ENCODE results near the gene OR9A4.

OR9A4 gene

GRCh38 chr7:141916099-141916498 lies at the start of gene OR9A4:
Gene OR9A4, plus strand, starts transcription at chr7:141916399. Its CDS starts 2,477 bp downstream, at chr7:141918876.
- H4K20me1 ChIP-seq (ENCODE audit: control insufficient read depth, insufficient read depth, low read depth, low read length): no peaks in the 10 kb centered on the region
- TF ChIP-seq EZH2phosphoT487 (IDR thresholded peaks at IDR 0.05; ENCODE audit: borderline replicate concordance, low read length) (no peak), CTCF (IDR thresholded peaks at IDR 0.05; ENCODE audit: low read depth, low read length, poor library complexity, severe bottlenecking) (no peak)
- H3K4me2 ChIP-seq (ENCODE audit: low read length): no peak within 1 kb of the TSS
- H3K9me2 ChIP-seq (replicated peaks; ENCODE audit: control insufficient read depth, low read length): no peaks in the 10 kb centered on the region
- H3K36me3 ChIP-seq (ENCODE audit: control insufficient read depth, low read length): no peaks in the 10 kb centered on the region
- no peaks in the 10 kb centered on the region for H3K27me3 ChIP-seq (ENCODE audit: control insufficient read depth, low read length)
- H3F3A ChIP-seq (ENCODE audit: control insufficient read depth, insufficient read depth): no peaks in the 10 kb centered on the region
- H3K27ac ChIP-seq (ENCODE audit: low read depth, low read length): no peak within 1 kb of the TSS
- H3K4me1 ChIP-seq (ENCODE audit: control insufficient read depth, low read length): no peaks in the 10 kb centered on the region
- H3K9me3 ChIP-seq (ENCODE audit: control insufficient read depth, insufficient read depth, low read length): no peaks in the 10 kb centered on the region
- H3K79me2 ChIP-seq (ENCODE audit: control insufficient read depth, low read length): no peaks in the 10 kb centered on the region
- H3K4me3 ChIP-seq (ENCODE audit: low read length): no peak within 1 kb of the TSS

GRCh38 chr7:141866974-141867373 lies 49.2 kb upstream of the OR9A4 start:
- H4K20me1 ChIP-seq (ENCODE audit: control insufficient read depth, insufficient read depth, low read depth, low read length): no peaks in the 10 kb centered on the region
- H3K4me2 ChIP-seq (ENCODE audit: low read length): no peak overlapping the region
- H3K27ac ChIP-seq (ENCODE audit: low read depth, low read length): no peak overlapping the region
- H3K36me3 ChIP-seq (ENCODE audit: control insufficient read depth, low read length): no peaks in the 10 kb centered on the region
- H3K4me3 ChIP-seq (ENCODE audit: low read length): no peak overlapping the region
- H3K27me3 ChIP-seq (ENCODE audit: control insufficient read depth, low read length): no peaks in the 10 kb centered on the region
- no peak for TF ChIP-seq CTCF (IDR thresholded peaks at IDR 0.05; ENCODE audit: low read depth, low read length, poor library complexity, severe bottlenecking)
- no peak for TF ChIP-seq EZH2phosphoT487 (IDR thresholded peaks at IDR 0.05; ENCODE audit: borderline replicate concordance, low read length)
- H3F3A ChIP-seq (ENCODE audit: control insufficient read depth, insufficient read depth): no peaks in the 10 kb centered on the region
- H3K79me2 ChIP-seq (ENCODE audit: control insufficient read depth, low read length): no peaks in the 10 kb centered on the region
- H3K9me3 ChIP-seq (ENCODE audit: control insufficient read depth, insufficient read depth, low read length): no peaks in the 10 kb centered on the region
- no peaks in the 10 kb centered on the region for H3K4me1 ChIP-seq (ENCODE audit: control insufficient read depth, low read length)
- H3K9me2 ChIP-seq (replicated peaks; ENCODE audit: control insufficient read depth, low read length): no peaks in the 10 kb centered on the region

- no peaks in the 10 kb centered on the region for H3F3A ChIP-seq (ENCODE audit: control insufficient read depth, insufficient read depth)
- H3K79me2 ChIP-seq (ENCODE audit: control insufficient read depth, low read length): no peaks in the 10 kb centered on the region
- no peak overlapping the region for H3K27ac ChIP-seq (ENCODE audit: low read depth, low read length)
- no peak overlapping the region for H3K4me3 ChIP-seq (ENCODE audit: low read length)
- H3K4me2 ChIP-seq (ENCODE audit: low read length): no peak overlapping the region
- H4K20me1 ChIP-seq (ENCODE audit: control insufficient read depth, insufficient read depth, low read depth, low read length): no peaks in the 10 kb centered on the region
- H3K36me3 ChIP-seq (ENCODE audit: control insufficient read depth, low read length): no peaks in the 10 kb centered on the region
- TF ChIP-seq EZH2phosphoT487 (IDR thresholded peaks at IDR 0.05; ENCODE audit: borderline replicate concordance, low read length) (no peak), CTCF (IDR thresholded peaks at IDR 0.05; ENCODE audit: low read depth, low read length, poor library complexity, severe bottlenecking) (no peak)
- no peaks in the 10 kb centered on the region for H3K4me1 ChIP-seq (ENCODE audit: control insufficient read depth, low read length)
- no peaks in the 10 kb centered on the region for H3K9me3 ChIP-seq (ENCODE audit: control insufficient read depth, insufficient read depth, low read length)
- H3K27me3 ChIP-seq (ENCODE audit: control insufficient read depth, low read length): no peaks in the 10 kb centered on the region
- no peaks in the 10 kb centered on the region for H3K9me2 ChIP-seq (replicated peaks; ENCODE audit: control insufficient read depth, low read length)
Measured at GRCh38 chr7:141872931-141873330, 43.3 kb upstream of the OR9A4 start.

- TF ChIP-seq CTCF (IDR thresholded peaks at IDR 0.05; ENCODE audit: low read depth, low read length, poor library complexity, severe bottlenecking) (no peak), EZH2phosphoT487 (IDR thresholded peaks at IDR 0.05; ENCODE audit: borderline replicate concordance, low read length) (no peak)
- H3K79me2 ChIP-seq (ENCODE audit: control insufficient read depth, low read length): no peaks in the 10 kb centered on the region
- H3K9me3 ChIP-seq (ENCODE audit: control insufficient read depth, insufficient read depth, low read length): no peaks in the 10 kb centered on the region
- no peaks in the 10 kb centered on the region for H3K36me3 ChIP-seq (ENCODE audit: control insufficient read depth, low read length)
- H4K20me1 ChIP-seq (ENCODE audit: control insufficient read depth, insufficient read depth, low read depth, low read length): no peaks in the 10 kb centered on the region
- no peaks in the 10 kb centered on the region for H3F3A ChIP-seq (ENCODE audit: control insufficient read depth, insufficient read depth)
- H3K27ac ChIP-seq (ENCODE audit: low read depth, low read length): no peak overlapping the region
- no peaks in the 10 kb centered on the region for H3K9me2 ChIP-seq (replicated peaks; ENCODE audit: control insufficient read depth, low read length)
- no peaks in the 10 kb centered on the region for H3K27me3 ChIP-seq (ENCODE audit: control insufficient read depth, low read length)
- no peak overlapping the region for H3K4me3 ChIP-seq (ENCODE audit: low read length)
- H3K4me2 ChIP-seq (ENCODE audit: low read length): no peak overlapping the region
- H3K4me1 ChIP-seq (ENCODE audit: control insufficient read depth, low read length): no peaks in the 10 kb centered on the region
Measured at GRCh38 chr7:141874787-141875186, 41.4 kb upstream of the OR9A4 start.
